ENCODE measurements around the gene JARID2. TPM values are rescaled to one million over a fixed set of nuclear protein-coding genes. Genes with fewer than 3 reads are reported as not detected.

Gene JARID2
- total RNA-seq, 1 donor from 2014 or later, result 24.2 TPM

DNA sequence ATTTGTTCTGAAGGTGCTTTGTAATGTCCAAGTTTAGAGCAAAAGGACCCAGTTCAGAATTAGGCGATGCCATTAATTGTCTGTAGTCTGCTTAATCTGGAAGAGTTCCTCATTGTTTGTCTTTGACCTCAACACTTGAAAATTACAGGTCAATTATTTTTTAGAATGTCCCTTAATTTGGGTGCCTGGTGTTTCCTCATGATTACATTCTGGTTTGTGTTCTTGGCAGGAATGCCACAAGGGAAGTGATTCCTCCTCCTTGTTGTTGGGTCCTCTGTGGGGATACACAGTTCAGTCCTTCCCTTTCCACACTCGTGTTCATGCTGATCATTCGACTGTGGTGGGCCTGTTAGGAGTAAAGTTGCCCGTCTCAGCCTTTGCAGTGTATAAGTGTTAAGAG is 207.3 kb downstream of the JARID2 start:
- no peaks in the 10 kb centered on the region for H3K4me1 ChIP-seq (ENCODE audit: insufficient read depth, low read length)
- peaks cover 87% of the 10 kb centered on the region for H4K20me1 ChIP-seq (ENCODE audit: insufficient read depth, low read length)
- H3K4me3 ChIP-seq (ENCODE audit: insufficient read depth, low read depth, low read length), result no peak overlapping the region
- FAIRE-seq, result no peak
- H3K79me2 ChIP-seq (ENCODE audit: insufficient read depth, low read length), result peaks cover 38% of the 10 kb centered on the region
- Mint-ChIP-seq H3K4me1 (ENCODE audit: low read depth, unreplicated experiment) (peaks cover 7% of the 10 kb centered on the region), H3K36me3 (ENCODE audit: low read depth, unreplicated experiment) (peaks cover 19% of the 10 kb centered on the region), H3K27ac (ENCODE audit: unreplicated experiment) (no peak overlapping the region), H3K27me3 (ENCODE audit: low read depth, unreplicated experiment) (no peaks in the 10 kb centered on the region), H3K9me3 (ENCODE audit: unreplicated experiment) (no peaks in the 10 kb centered on the region), H3K4me3 (ENCODE audit: unreplicated experiment) (no peak overlapping the region)
- no peaks in the 10 kb centered on the region for H3K36me3 ChIP-seq (ENCODE audit: insufficient read depth, low read length)
- H3K4me2 ChIP-seq (ENCODE audit: low read length), result no peak overlapping the region
- no peak for TF ChIP-seq EZH2 (IDR thresholded peaks at IDR 0.05; ENCODE audit: insufficient read depth, low read length)
- TF ChIP-seq, protein P1, sequence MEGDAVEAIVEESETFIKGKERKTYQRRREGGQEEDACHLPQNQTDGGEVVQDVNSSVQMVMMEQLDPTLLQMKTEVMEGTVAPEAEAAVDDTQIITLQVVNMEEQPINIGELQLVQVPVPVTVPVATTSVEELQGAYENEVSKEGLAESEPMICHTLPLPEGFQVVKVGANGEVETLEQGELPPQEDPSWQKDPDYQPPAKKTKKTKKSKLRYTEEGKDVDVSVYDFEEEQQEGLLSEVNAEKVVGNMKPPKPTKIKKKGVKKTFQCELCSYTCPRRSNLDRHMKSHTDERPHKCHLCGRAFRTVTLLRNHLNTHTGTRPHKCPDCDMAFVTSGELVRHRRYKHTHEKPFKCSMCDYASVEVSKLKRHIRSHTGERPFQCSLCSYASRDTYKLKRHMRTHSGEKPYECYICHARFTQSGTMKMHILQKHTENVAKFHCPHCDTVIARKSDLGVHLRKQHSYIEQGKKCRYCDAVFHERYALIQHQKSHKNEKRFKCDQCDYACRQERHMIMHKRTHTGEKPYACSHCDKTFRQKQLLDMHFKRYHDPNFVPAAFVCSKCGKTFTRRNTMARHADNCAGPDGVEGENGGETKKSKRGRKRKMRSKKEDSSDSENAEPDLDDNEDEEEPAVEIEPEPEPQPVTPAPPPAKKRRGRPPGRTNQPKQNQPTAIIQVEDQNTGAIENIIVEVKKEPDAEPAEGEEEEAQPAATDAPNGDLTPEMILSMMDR (IDR thresholded peaks at IDR 0.05; ENCODE audit: insufficient read depth, low read depth, low read length), result no peak
- H3K9me3 ChIP-seq (ENCODE audit: insufficient read depth, low read depth, low read length), result no peaks in the 10 kb centered on the region
- no peak overlapping the region for H3K27ac ChIP-seq (ENCODE audit: low read depth, low read length)
- no peak overlapping the region for H3K9ac ChIP-seq (ENCODE audit: low read length)
- DNase-seq (ENCODE audit: low read depth), result no peak
- H2AFZ ChIP-seq (ENCODE audit: low read depth, low read length), result no peak overlapping the region
- no peaks in the 10 kb centered on the region for H3K27me3 ChIP-seq (ENCODE audit: insufficient read depth, low read length)

DNA sequence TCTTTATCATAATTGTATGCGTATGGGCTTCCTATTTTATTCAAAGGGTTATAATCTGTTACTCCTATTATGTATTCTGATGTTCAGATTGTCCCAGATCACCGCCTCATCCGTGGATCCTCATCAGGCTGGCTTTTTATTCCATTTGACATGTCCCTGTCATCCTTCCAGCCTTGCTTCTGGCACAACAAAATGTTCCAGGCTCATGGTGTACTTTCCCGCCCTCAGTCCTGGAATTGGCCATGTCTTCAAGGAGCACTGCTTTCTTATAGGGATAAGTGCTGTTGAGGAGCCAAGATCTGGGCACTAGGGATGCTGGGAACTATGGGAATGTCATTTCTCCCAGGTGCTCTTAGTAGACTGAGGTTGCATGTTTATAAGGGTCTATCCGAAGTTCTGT is 207.8 kb downstream of the JARID2 start:
- Mint-ChIP-seq H3K9me3 (ENCODE audit: unreplicated experiment) (no peaks in the 10 kb centered on the region), H3K36me3 (ENCODE audit: low read depth, unreplicated experiment) (peaks cover 19% of the 10 kb centered on the region), H3K27ac (ENCODE audit: unreplicated experiment) (no peak overlapping the region)

DNA sequence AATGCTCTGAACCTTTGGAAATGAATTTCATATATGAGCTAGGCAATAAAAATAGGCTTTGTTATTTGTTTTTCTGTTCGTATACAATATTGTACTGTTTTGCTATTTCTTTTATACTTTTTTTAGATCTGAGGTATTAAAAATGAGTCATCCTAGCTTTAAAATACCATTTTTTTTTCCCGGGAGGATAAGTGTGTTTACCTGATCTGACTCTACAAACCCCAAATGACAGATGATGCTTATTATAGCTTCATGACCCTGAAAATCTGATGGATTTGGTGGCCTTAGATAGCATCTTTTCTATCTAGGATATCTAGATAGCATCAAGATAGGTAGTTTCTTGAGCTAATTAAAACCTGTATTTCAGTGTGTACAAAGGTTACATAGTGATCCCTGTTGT is 210.6 kb downstream of the JARID2 start:
- no peaks in the 10 kb centered on the region for H3K27me3 Mint-ChIP-seq (ENCODE audit: low read depth, unreplicated experiment)
- peaks cover 90% of the 10 kb centered on the region for H4K20me1 ChIP-seq (ENCODE audit: insufficient read depth, low read length)
- H3K27ac ChIP-seq (ENCODE audit: low read depth, low read length), result no peak overlapping the region
- peaks cover 35% of the 10 kb centered on the region for H3K79me2 ChIP-seq (ENCODE audit: insufficient read depth, low read length)
- H3K9me3 ChIP-seq (ENCODE audit: insufficient read depth, low read depth, low read length), result no peaks in the 10 kb centered on the region
- no peaks in the 10 kb centered on the region for H3K36me3 ChIP-seq (ENCODE audit: insufficient read depth, low read length)
- peaks cover 11% of the 10 kb centered on the region for H3K4me1 Mint-ChIP-seq (ENCODE audit: low read depth, unreplicated experiment)
- H3K9ac ChIP-seq (ENCODE audit: low read length), result no peak overlapping the region
- H3K36me3 Mint-ChIP-seq (ENCODE audit: low read depth, unreplicated experiment), result peaks cover 21% of the 10 kb centered on the region
- H3K9me3 Mint-ChIP-seq (ENCODE audit: unreplicated experiment), result no peaks in the 10 kb centered on the region
- no peak overlapping the region for H3K27ac Mint-ChIP-seq (ENCODE audit: unreplicated experiment)
- H2AFZ ChIP-seq (ENCODE audit: low read depth, low read length), result no peak overlapping the region
- H3K27me3 ChIP-seq (ENCODE audit: insufficient read depth, low read length), result no peaks in the 10 kb centered on the region
- no peak for DNase-seq (ENCODE audit: low read depth)
- H3K4me2 ChIP-seq (ENCODE audit: low read length), result no peak overlapping the region
- no peaks in the 10 kb centered on the region for H3K4me1 ChIP-seq (ENCODE audit: insufficient read depth, low read length)
- TF ChIP-seq, protein P1 (IDR thresholded peaks at IDR 0.05; ENCODE audit: insufficient read depth, low read depth, low read length), result no peak
- TF ChIP-seq EZH2 (IDR thresholded peaks at IDR 0.05; ENCODE audit: insufficient read depth, low read length), result no peak
- no peak for FAIRE-seq
- no peak overlapping the region for H3K4me3 Mint-ChIP-seq (ENCODE audit: unreplicated experiment)
- H3K4me3 ChIP-seq (ENCODE audit: insufficient read depth, low read depth, low read length), result no peak overlapping the region

More for the DNA sequence above, 207.8 kb downstream of the JARID2 start:
- Mint-ChIP-seq H3K4me3 (ENCODE audit: unreplicated experiment) (no peak overlapping the region), H3K4me1 (ENCODE audit: low read depth, unreplicated experiment) (peaks cover 11% of the 10 kb centered on the region), H3K27me3 (ENCODE audit: low read depth, unreplicated experiment) (no peaks in the 10 kb centered on the region)
- H3K9me3 ChIP-seq (ENCODE audit: insufficient read depth, low read depth, low read length), result no peaks in the 10 kb centered on the region
- H3K27me3 ChIP-seq (ENCODE audit: insufficient read depth, low read length), result no peaks in the 10 kb centered on the region
- no peak overlapping the region for H3K27ac ChIP-seq (ENCODE audit: low read depth, low read length)
- peaks cover 87% of the 10 kb centered on the region for H4K20me1 ChIP-seq (ENCODE audit: insufficient read depth, low read length)
- H3K79me2 ChIP-seq (ENCODE audit: insufficient read depth, low read length), result peaks cover 35% of the 10 kb centered on the region
- no peak overlapping the region for H2AFZ ChIP-seq (ENCODE audit: low read depth, low read length)
- TF ChIP-seq EZH2 (IDR thresholded peaks at IDR 0.05; ENCODE audit: insufficient read depth, low read length), result no peak
- TF ChIP-seq, protein P1 (IDR thresholded peaks at IDR 0.05; ENCODE audit: insufficient read depth, low read depth, low read length), result no peak
- no peaks in the 10 kb centered on the region for H3K4me1 ChIP-seq (ENCODE audit: insufficient read depth, low read length)
- no peak overlapping the region for H3K9ac ChIP-seq (ENCODE audit: low read length)
- FAIRE-seq, result no peak
- H3K4me3 ChIP-seq (ENCODE audit: insufficient read depth, low read depth, low read length), result no peak overlapping the region
- no peak overlapping the region for H3K4me2 ChIP-seq (ENCODE audit: low read length)
- no peak for DNase-seq (ENCODE audit: low read depth)
- no peaks in the 10 kb centered on the region for H3K36me3 ChIP-seq (ENCODE audit: insufficient read depth, low read length)
